GM19397 (cell line): Measurements from ENCODE around the gene CCDC120.

Experiments
- ATAC-seq: cut with Tn5 transposase; IDR thresholded peaks from one replicate; pipeline ENCODE4 v1.9.1; 2021; ENCODE audit warnings: mild to moderate bottlenecking, moderate library complexity; ENCODE audit not compliant: unreplicated experiment

CCDC120 gene

GRCh38 chrX:49058794-49059193 lies at the start of gene CCDC120:
TSS of gene CCDC120 (plus strand) at chrX:49058999. CDS start at chrX:49062042, 3,043 bp downstream.
- ATAC-seq, result no peak

DNA sequence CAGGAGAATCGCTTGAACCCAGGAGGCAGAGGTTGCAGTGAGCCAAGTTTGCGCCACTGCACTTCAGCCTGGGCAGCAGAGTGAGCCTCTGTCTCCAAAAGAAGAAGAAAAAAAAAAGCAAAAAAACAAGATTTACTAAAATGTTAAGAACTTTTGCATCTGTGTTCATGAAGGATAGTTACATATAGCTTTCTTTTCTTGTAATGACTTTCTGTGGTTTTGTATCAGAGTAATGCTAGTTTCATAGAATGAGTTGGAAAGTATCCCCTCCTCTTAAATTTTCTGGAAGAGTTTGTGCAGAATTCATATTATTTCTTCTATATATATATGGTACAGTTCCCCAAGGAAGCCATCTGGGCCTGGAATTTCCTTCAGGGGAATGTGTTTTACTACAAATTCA lies 39.7 kb upstream of the CCDC120 start:
- no peak for ATAC-seq

GRCh38 chrX:49019599-49020249 lies 39.1 kb upstream of the CCDC120 start:
- ATAC-seq, result no peak

GRCh38 chrX:49029876-49030275 lies 28.9 kb upstream of the CCDC120 start:
- no peak for ATAC-seq

DNA sequence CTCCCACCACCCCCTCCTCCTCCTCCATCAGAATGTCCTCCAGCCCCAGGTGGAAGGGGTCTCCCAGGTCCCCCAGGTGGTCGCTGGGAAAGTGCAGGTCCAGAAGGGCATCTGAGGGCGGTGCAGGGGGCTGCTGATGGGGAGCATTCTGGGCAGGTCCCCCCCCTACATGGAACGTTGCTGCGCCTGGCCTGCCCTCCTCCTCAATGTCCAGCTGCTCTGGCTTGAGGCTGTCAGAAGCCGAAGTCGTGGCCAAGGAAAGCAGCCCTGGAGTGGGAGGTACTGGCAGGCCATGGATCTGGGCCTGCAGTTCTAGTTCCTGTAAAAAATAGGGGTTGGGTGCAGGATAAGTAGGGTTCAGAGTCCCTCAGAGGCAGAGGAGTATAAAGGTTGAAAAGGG lies 28.5 kb upstream of the CCDC120 start:
- no peak for ATAC-seq

GRCh38 chrX:49037883-49038475 lies 20.8 kb upstream of the CCDC120 start:
- no peak for ATAC-seq

GRCh38 chrX:49039598-49040375 lies 19.0 kb upstream of the CCDC120 start:
- no peak for ATAC-seq

- no peak for ATAC-seq
Measured at GRCh38 chrX:49040376-49040955, 18.3 kb upstream of the CCDC120 start.

DNA sequence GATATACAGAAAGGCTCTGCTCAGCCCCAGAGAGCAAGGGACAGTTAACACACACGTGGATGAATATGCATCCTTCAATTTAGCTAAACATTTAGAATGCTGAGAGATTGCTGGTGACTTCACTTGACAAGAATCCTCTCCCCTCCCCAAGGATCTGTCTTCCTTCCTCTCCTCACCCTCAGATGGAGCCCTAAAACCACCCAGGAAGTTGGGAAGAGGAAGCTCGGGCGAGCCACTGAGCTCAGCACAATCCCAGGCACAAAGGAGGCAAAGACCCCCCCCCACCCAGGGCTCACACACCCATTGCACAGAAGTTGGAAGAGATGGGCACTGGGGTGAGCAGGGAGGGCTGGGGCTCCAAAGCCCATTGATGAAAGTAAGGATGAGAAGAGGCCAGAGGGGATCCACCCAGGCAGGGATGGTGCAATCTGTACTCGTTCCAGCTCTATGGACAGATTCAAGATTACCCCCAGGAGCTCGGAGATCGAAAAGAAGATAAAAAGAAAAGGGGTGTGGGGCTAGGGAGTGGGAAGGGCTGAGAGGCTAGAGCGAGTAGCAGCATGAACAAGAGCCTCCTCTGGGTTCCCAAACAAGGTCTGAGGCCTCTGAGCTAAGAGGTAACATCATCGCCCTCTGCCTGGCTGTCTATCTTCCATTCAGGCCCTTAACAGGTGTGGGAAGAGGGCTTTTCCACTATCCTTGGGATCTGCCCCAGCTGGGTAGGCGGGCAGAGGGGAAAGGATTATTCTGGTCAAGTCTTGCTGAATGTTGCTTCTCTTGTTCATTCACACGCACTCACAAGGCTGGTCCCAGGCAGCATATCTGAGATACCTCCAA lies 16.8 kb upstream of the CCDC120 start:
- no peak for ATAC-seq

DNA sequence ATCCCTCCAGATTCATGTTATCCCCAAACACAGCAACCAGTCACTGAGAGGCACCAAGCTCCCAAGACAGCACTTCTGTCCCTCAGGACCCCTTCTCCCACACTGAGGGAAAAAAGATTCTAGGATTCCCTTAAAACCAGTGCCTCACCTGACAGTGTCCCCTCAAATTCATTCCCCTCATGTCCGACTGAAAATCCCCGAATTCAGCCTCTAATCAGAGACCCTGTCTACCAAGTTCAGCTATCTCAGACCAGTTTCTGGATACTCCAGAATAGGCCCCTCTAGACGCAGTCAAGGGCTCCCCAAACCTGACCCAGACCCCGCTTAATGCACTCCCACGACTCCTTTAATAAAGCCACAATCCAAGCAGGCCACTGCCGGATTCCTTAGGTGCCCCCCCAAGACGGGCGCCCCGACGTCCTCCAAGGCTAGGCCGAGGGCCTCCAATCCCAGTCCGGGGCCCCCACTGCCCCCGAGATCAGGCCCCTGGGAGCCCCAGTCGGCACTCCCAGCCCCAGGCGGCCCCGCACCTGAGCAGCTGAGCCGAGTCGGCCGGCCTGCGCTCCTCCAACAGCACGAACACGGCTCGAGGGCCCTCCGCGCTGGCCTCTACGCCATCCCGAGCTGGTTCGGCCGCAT lies 16.1 kb upstream of the CCDC120 start:
- no peak for ATAC-seq

GRCh38 chrX:49043220-49043986 lies 15.4 kb upstream of the CCDC120 start, which contains the start of gene TFE3:
TSS of gene TFE3 (minus strand) at chrX:49043357. CDS start at chrX:49043226, 131 bp downstream.
- ATAC-seq, result peak; percentile 93

GRCh38 chrX:49043987-49044281 lies 14.9 kb upstream of the CCDC120 start:
- no peak for ATAC-seq

GRCh38 chrX:49053223-49054072 lies 5.4 kb upstream of the CCDC120 start:
- no peak for ATAC-seq

GRCh38 chrX:49054073-49054762 lies 4.6 kb upstream of the CCDC120 start:
- ATAC-seq, result no peak

GRCh38 chrX:49059201-49059600 lies 402 bp downstream of the CCDC120 start:
- ATAC-seq, result no peak

- ATAC-seq, result no peak
Measured at GRCh38 chrX:49059681-49060085, 884 bp downstream of the CCDC120 start.

- no peak for ATAC-seq
Measured at GRCh38 chrX:49060914-49061313, 2.1 kb downstream of the CCDC120 start.

- ATAC-seq, result no peak
Measured at GRCh38 chrX:49061490-49061889, 2.7 kb downstream of the CCDC120 start.
